Endothelial cell of umbilical vein (primary cell): ENCODE data around the gene PSMB7. TPM values are rescaled to one million over a fixed set of nuclear protein-coding genes. Genes with fewer than 3 reads are reported as not detected.

Experiments used
- BruUV-seq: library from RNA; stranded (reverse); fragments of 400-500 nt; replicated peaks from 2 replicates; lab custom pipeline; 2021; lab: Mats Ljungman, UMichigan
- CTCF ChIA-PET: fragments of 300-600, 350-600 bp; sonication (Branson Sonifier 250); formaldehyde crosslinking; loops from one replicate; lab custom pipeline; 2021; ENCODE audit warnings: antibody characterized with exemption, inconsistent platforms; lab: Charles Lee
- POLR2A ChIA-PET: fragments of 300-600, 350-600 bp; sonication (Branson Sonifier 250); formaldehyde crosslinking; loops from one replicate; lab custom pipeline; 2021; ENCODE audit warnings: antibody characterized with exemption, inconsistent platforms; lab: Charles Lee
- DNase-seq: peaks from one replicate; pipeline ENCODE4 v3.0.0-alpha.2; 2011; ENCODE audit warnings: low read depth, low spot score
- FAIRE-seq: peaks from 2 replicates; lab custom pipeline; 2011; peaks lifted over from hg19 to GRCh38; lab: Jason Lieb, UNC
- H2AFZ ChIP-seq: 2 replicates; pipeline ENCODE4 v1.6.0; 2012; ENCODE audit warnings: low read depth, low read length, control low read depth, inconsistent platforms
- H3K27ac ChIP-seq: 2 replicates; pipeline ENCODE4 v1.5.1; 2011; ENCODE audit warnings: low read depth, mild to moderate bottlenecking, control low read depth, low read length, moderate library complexity; ENCODE audit not compliant: insufficient read depth
- H3K27me3 ChIP-seq, 2 experiments: 2 replicates each; pipeline versions ENCODE4 v1.6.0 to v1.6.1; 2011; ENCODE audit warnings: low read length in 2 of 2, mixed read lengths in 1 of 2; ENCODE audit not compliant: control insufficient read depth in 2 of 2, insufficient read depth in 2 of 2
- H3K36me3 ChIP-seq, 2 experiments: 2 replicates in 1 of 2; 3 replicates in 1 of 2; pipeline ENCODE4 v1.5.1; 2011; ENCODE audit warnings: low read length in 2 of 2, mild to moderate bottlenecking in 1 of 2, moderate library complexity in 1 of 2; ENCODE audit not compliant: control insufficient read depth in 2 of 2, insufficient read depth in 2 of 2; ENCODE audit errors: extremely low read depth in 1 of 2
- H3K4me1 ChIP-seq: 3 replicates; pipeline ENCODE4 v1.5.1; 2011; ENCODE audit warnings: mild to moderate bottlenecking, low read length; ENCODE audit not compliant: control insufficient read depth, insufficient read depth; ENCODE audit errors: extremely low read depth
- H3K4me2 ChIP-seq: 2 replicates; pipeline ENCODE4 v1.6.1; 2011; ENCODE audit warnings: low read length, control low read depth, mixed read lengths; ENCODE audit not compliant: insufficient read depth
- H3K4me3 ChIP-seq, 3 experiments: fragments of 200-600 bp in 1 of 3; sonication (generic), shearing (Covaris generic) in 1 of 3; replicated peaks in 1 of 3; 2 replicates each; pipeline ENCODE4 v1.5.1; 2011 to 2016; ENCODE audit warnings: control low read depth in 3 of 3, low read length in 3 of 3, mild to moderate bottlenecking in 2 of 3, inconsistent platforms in 1 of 3, low read depth in 1 of 3, moderate library complexity in 1 of 3; ENCODE audit not compliant: insufficient read depth in 1 of 3
- H3K79me2 ChIP-seq: 2 replicates; pipeline ENCODE4 v1.6.0; 2012; ENCODE audit warnings: low read length, inconsistent platforms; ENCODE audit not compliant: control insufficient read depth, insufficient read depth
- H3K9ac ChIP-seq: replicated peaks from 2 replicates; pipeline ENCODE3; 2011; ENCODE audit warnings: low read length, control low read depth; ENCODE audit not compliant: insufficient read depth; ENCODE audit errors: extremely low read depth
- H3K9me1 ChIP-seq: replicated peaks from 3 replicates; pipeline ENCODE4 v1.6.0; 2011; ENCODE audit warnings: mild to moderate bottlenecking, low read length; ENCODE audit not compliant: control insufficient read depth, insufficient read depth; ENCODE audit errors: extremely low read depth
- H3K9me3 ChIP-seq: replicated peaks from 2 replicates; pipeline ENCODE4 v1.5.1; 2012; ENCODE audit warnings: low read length, inconsistent platforms; ENCODE audit not compliant: control insufficient read depth, insufficient read depth
- H4K20me1 ChIP-seq: replicated peaks from 2 replicates; pipeline ENCODE3; 2011; ENCODE audit warnings: mild to moderate bottlenecking, low read length; ENCODE audit not compliant: control insufficient read depth, insufficient read depth; ENCODE audit errors: extremely low read depth
- CTCF ChIP-seq, 2 donors: IDR thresholded peaks; 1 replicate in 1 of 2; 2 replicates in 1 of 2; pipeline ENCODE4 v1.5.1; 2011; ENCODE audit warnings: low read length in 2 of 2, mild to moderate bottlenecking in 2 of 2, moderate library complexity in 2 of 2, control low read depth in 1 of 2, inconsistent platforms in 1 of 2, low read depth in 1 of 2; ENCODE audit not compliant: insufficient read depth in 1 of 2; ENCODE audit errors: extremely low read depth in 1 of 2
- EZH2 ChIP-seq: IDR thresholded peaks from 2 replicates; pipeline ENCODE4 v1.6.1; 2012; ENCODE audit warnings: borderline replicate concordance, low read depth, mild to moderate bottlenecking, moderate library complexity, low read length, inconsistent platforms; ENCODE audit not compliant: severe bottlenecking
- FOS ChIP-seq: IDR thresholded peaks from 2 replicates; pipeline ENCODE4 v1.6.1; 2011; ENCODE audit warnings: mild to moderate bottlenecking, low read length, moderate library complexity, borderline replicate concordance; ENCODE audit not compliant: insufficient read depth
- GATA2 ChIP-seq: IDR thresholded peaks from 2 replicates; pipeline ENCODE4 v1.7.0; 2011; ENCODE audit warnings: low read depth, mild to moderate bottlenecking, moderate library complexity, mixed read lengths, low read length; ENCODE audit not compliant: insufficient read length, insufficient read depth
- JUN ChIP-seq: IDR thresholded peaks from 2 replicates; pipeline ENCODE4 v1.6.1; 2011; ENCODE audit warnings: borderline replicate concordance, low read depth; ENCODE audit not compliant: insufficient read length, insufficient read depth
- MAX ChIP-seq: IDR thresholded peaks from 2 replicates; pipeline ENCODE4 v1.6.1; 2011; ENCODE audit not compliant: insufficient read depth, insufficient read length
- MYC ChIP-seq: IDR thresholded peaks from one replicate; pipeline ENCODE4 v1.6.1; 2011; ENCODE audit warnings: mild to moderate bottlenecking, low read depth, low read length
- POLR2A ChIP-seq: IDR thresholded peaks from 2 replicates; pipeline ENCODE4 v1.6.1; 2012; ENCODE audit warnings: low read depth, mild to moderate bottlenecking, control low read depth, low read length
- POLR2AphosphoS5 ChIP-seq: IDR thresholded peaks from 2 replicates; pipeline ENCODE4 v1.6.1; 2012; ENCODE audit warnings: low read depth, mild to moderate bottlenecking, control low read depth, low read length, moderate library complexity; ENCODE audit not compliant: insufficient read depth
- dilution Hi-C: fragments of 300-500 bp; cut with MboI; formaldehyde crosslinking; loops from one replicate; pipeline ENCODE4 v1.15.0; 2019; ENCODE audit warnings: low sequenced_read_pairs; ENCODE audit not compliant: extremely low pct_ligation_motif_present
- intact Hi-C: fragments of 100-400 bp; cut with micrococcal nuclease; formaldehyde crosslinking; loops from one replicate; pipeline ENCODE4 v1.10.0; 2022
- polyA plus RNA-seq, 4 experiments: library from polyadenylated mRNA; depleted of rRNA in 3 of 4; stranded (reverse) in 3 of 4; unstranded in 1 of 4; fragments of >200 nt; gene quantifications; 2 replicates each; pipeline versions ENCODE4 v1.2.1 to v1.2.3, GENCODE V29; 2011 to 2012; ENCODE audit warnings: missing spikeins in 1 of 4
- total RNA-seq: library from RNA; stranded (reverse); gene quantifications from 2 replicates; pipeline ENCODE4 v1.2.3, GENCODE V29; 2021

PSMB7 gene
- total and polyA plus RNA-seq, 2 donors (not counting 3 experiments of a cell fraction or from before 2014, with no cell fraction given) = 227 to 366 TPM

GRCh38 chr9:124386201-124386600, 29.0 kb downstream of the PSMB7 start:
- H3K79me2 ChIP-seq = peaks cover 84% of the 10 kb centered on the region
- peaks cover 0 to 12% of the 10 kb centered on the region in 2 experiments for H3K36me3 ChIP-seq
- H3K27ac ChIP-seq = no peak overlapping the region
- H3K4me2 ChIP-seq = no peak overlapping the region
- H3K9ac ChIP-seq = no peak overlapping the region
- intact Hi-C loops = no loop called here
- no peaks in the 10 kb centered on the region for H3K27me3 ChIP-seq
- DNase-seq = peak; percentile 8
- ChIA-PET CTCF (interaction anchor here (1.3 to 5.4 kb wide), 11 partner anchors 10 to 263 kb away, joined by 3 to 33 read pairs (median 6); no protein-coding TSS in a partner anchor), POLR2A (no interaction called here)
- peaks cover 11% of the 10 kb centered on the region for H4K20me1 ChIP-seq
- peak; percentile 47 for FAIRE-seq
- dilution Hi-C loops = no loop called here
- no peaks in the 10 kb centered on the region for H3K9me1 ChIP-seq
- H3K4me3 ChIP-seq = no peak overlapping the region
- H3K9me3 ChIP-seq = no peaks in the 10 kb centered on the region
- peaks cover 22% of the 10 kb centered on the region for H3K4me1 ChIP-seq
- no TSS peak for BruUV-seq
- no peak overlapping the region for H2AFZ ChIP-seq
- TF ChIP-seq MYC = no peak
- TF ChIP-seq POLR2A = no peak
- no peak for TF ChIP-seq EZH2
- TF ChIP-seq POLR2AphosphoS5 = no peak
- no peak for TF ChIP-seq FOS
- TF ChIP-seq MAX = no peak
- TF ChIP-seq JUN = no peak
- no peak for TF ChIP-seq CTCF (IDR thresholded peaks at IDR 0.05; ENCODE audit: extremely low read depth in 1 of 2, insufficient read depth in 1 of 2, low read depth in 1 of 2, low read length in 2 of 2)
- TF ChIP-seq GATA2 = no peak
